GM23338 (cell line): ENCODE measurements around the gene COQ10B. TPM values are rescaled to one million over a fixed set of nuclear protein-coding genes. Genes with fewer than 3 reads are reported as not detected.
A peak's percentile ranks its signal among the peaks of the same experiment; 100 is the strongest.

Experiments
- ATAC-seq: fragments of 200-7000 bp; cut with Tn5 transposase; 3 replicates; pipeline ENCODE4 v1.9.1; 2020
- DNase-seq: peaks from one replicate; pipeline ENCODE4 v3.0.0-alpha.2; 2015; ENCODE audit warnings: low spot score
- H2AFZ ChIP-seq: fragments of 200-600 bp; sonication (generic); 2 replicates; pipeline ENCODE4 v1.8.0; 2016; ENCODE audit warnings: antibody characterized with exemption, mild to moderate bottlenecking, moderate library complexity
- H3F3A ChIP-seq: fragments of 200-600 bp; sonication (generic); replicated peaks from 2 replicates; pipeline ENCODE4 v1.8.0; 2017; ENCODE audit warnings: antibody characterized with exemption, mixed run types, low read depth
- H3K27ac ChIP-seq: fragments of 200-600 bp; sonication (generic); 2 replicates; pipeline ENCODE4 v1.6.1; 2016; ENCODE audit warnings: low read depth
- H3K27me3 ChIP-seq: fragments of 200-600 bp; sonication (generic); 2 replicates; pipeline ENCODE4 v1.8.0; 2016; ENCODE audit warnings: mild to moderate bottlenecking, mixed run types, moderate library complexity; ENCODE audit not compliant: insufficient read depth
- H3K36me3 ChIP-seq: fragments of 200-600 bp; sonication (generic); 2 replicates; pipeline ENCODE4 v1.8.0; 2016; ENCODE audit warnings: mild to moderate bottlenecking; ENCODE audit not compliant: insufficient read depth
- H3K4me1 ChIP-seq: fragments of 200-600 bp; sonication (generic); 2 replicates; pipeline ENCODE4 v1.8.0; 2016; ENCODE audit warnings: mild to moderate bottlenecking, moderate library complexity; ENCODE audit not compliant: insufficient read depth
- H3K4me2 ChIP-seq: fragments of 200-600 bp; sonication (generic); 2 replicates; pipeline ENCODE4 v1.7.1; 2017; ENCODE audit warnings: mixed run types
- H3K4me3 ChIP-seq: fragments of 200-600 bp; sonication (generic); 2 replicates; pipeline ENCODE4 v1.6.1; 2016; ENCODE audit warnings: mixed run types
- H3K79me2 ChIP-seq: fragments of 200-600 bp; sonication (generic); replicated peaks from 2 replicates; pipeline ENCODE4 v1.8.0; 2017; ENCODE audit warnings: mild to moderate bottlenecking; ENCODE audit not compliant: insufficient read depth
- H3K9me2 ChIP-seq: fragments of 200-600 bp; sonication (generic); 2 replicates; pipeline ENCODE4 v1.8.0; 2017; ENCODE audit not compliant: insufficient read depth
- H4K20me1 ChIP-seq: fragments of 200-600 bp; sonication (generic); replicated peaks from 2 replicates; pipeline ENCODE4 v1.8.0; 2017; ENCODE audit warnings: mild to moderate bottlenecking; ENCODE audit not compliant: insufficient read depth
- H3K27ac Mint-ChIP-seq: 2 replicates; pipeline ENCODE4 v1.8.0; 2020; ENCODE audit warnings: inconsistent platforms, mild to moderate bottlenecking, moderate library complexity, mixed read lengths
- H3K27me3 Mint-ChIP-seq: 3 replicates; pipeline ENCODE4 v1.8.0; 2022; ENCODE audit warnings: low read depth, mild to moderate bottlenecking, moderate library complexity, mixed read lengths, inconsistent platforms; ENCODE audit not compliant: insufficient read depth, poor library complexity
- H3K36me3 Mint-ChIP-seq: 3 replicates; pipeline ENCODE4 v1.8.0; 2021; ENCODE audit warnings: low read depth, mild to moderate bottlenecking, inconsistent platforms, moderate library complexity, mixed read lengths
- H3K4me1 Mint-ChIP-seq: 3 replicates; pipeline ENCODE4 v1.8.0; 2020; ENCODE audit warnings: mild to moderate bottlenecking, inconsistent platforms, mixed read lengths
- H3K4me3 Mint-ChIP-seq: 3 replicates; pipeline ENCODE4 v1.8.0; 2021; ENCODE audit warnings: moderate library complexity, mild to moderate bottlenecking, inconsistent platforms, mixed read lengths
- H3K9me3 Mint-ChIP-seq: 3 replicates; pipeline ENCODE4 v1.8.0; 2020; ENCODE audit warnings: moderate library complexity, mild to moderate bottlenecking, inconsistent platforms, mixed read lengths
- CREB1 ChIP-seq: fragments of 250-450 bp; sonication (Bioruptor Pico); IDR thresholded peaks from 2 replicates; pipeline ENCODE4 v1.5.0; 2020; ENCODE audit warnings: low read depth, mild to moderate bottlenecking, moderate library complexity
- EZH2 ChIP-seq: fragments of 200-600 bp; sonication (generic); IDR thresholded peaks from one replicate; pipeline ENCODE4 v1.8.0; 2017; ENCODE audit warnings: antibody characterized with exemption, mild to moderate bottlenecking, low read depth; ENCODE audit not compliant: unreplicated experiment
- EZH2phosphoT487 ChIP-seq: fragments of 200-600 bp; sonication (generic); IDR thresholded peaks from one replicate; pipeline ENCODE4 v1.8.1; 2018; ENCODE audit warnings: antibody characterized with exemption; ENCODE audit not compliant: unreplicated experiment
- JUNB ChIP-seq: IDR thresholded peaks from one replicate; pipeline ENCODE4 v1.6.1; 2016; ENCODE audit warnings: antibody characterized with exemption; ENCODE audit not compliant: unreplicated experiment
- POLR2AphosphoS5 ChIP-seq: IDR thresholded peaks from 2 replicates; pipeline ENCODE4 v1.6.1; 2016; ENCODE audit warnings: antibody characterized with exemption, low read depth
- STAT1 ChIP-seq: IDR thresholded peaks from one replicate; pipeline ENCODE4 v1.6.1; 2016; ENCODE audit warnings: antibody characterized with exemption; ENCODE audit not compliant: unreplicated experiment
- ZNF114 ChIP-seq: fragments of 250-450 bp; sonication (Bioruptor Pico); IDR thresholded peaks from 2 replicates; pipeline ENCODE4 v1.5.0; 2020; ENCODE audit warnings: mild to moderate bottlenecking, moderate library complexity
- ZNF331 ChIP-seq: fragments of 250-450 bp; sonication (Bioruptor Pico); IDR thresholded peaks from 2 replicates; pipeline ENCODE4 v1.5.0; 2020; ENCODE audit warnings: low read depth, mild to moderate bottlenecking, moderate library complexity
- polyA plus RNA-seq: library from polyadenylated mRNA; unstranded; fragments of >200 nt; fragmentation: Nextera tagmentation; extraction: Ambion mirVana; gene quantifications from 2 replicates; pipeline ENCODE4 v1.2.1, GENCODE V29; 2016
- total RNA-seq: library from RNA; depleted of rRNA; stranded (reverse); fragments of >200 nt; shearing (Covaris generic); gene quantifications from 2 replicates; pipeline ENCODE4 v1.2.3, GENCODE V29; 2014
- TF ChIP-seq, protein P1 (sequence below): fragments of 250-450 bp; sonication (Bioruptor Pico); IDR thresholded peaks from 2 replicates; pipeline ENCODE4 v1.5.0; 2020; ENCODE audit warnings: mild to moderate bottlenecking, moderate library complexity
- TF ChIP-seq, protein P2 (sequence below), 2 experiments: fragments of 200-600 bp in 1 of 2; sonication (generic) in 1 of 2; conservative IDR thresholded peaks; 2 replicates each; pipeline versions ENCODE4 v1.5.1 to v1.6.1; 2016 to 2017; ENCODE audit warnings: antibody characterized with exemption in 2 of 2, low read depth in 2 of 2, mild to moderate bottlenecking in 2 of 2, moderate library complexity in 1 of 2

The COQ10B gene
- total and polyA plus RNA-seq, 2 experiments from 2014 or later: 26.1 to 27.6 TPM

DNA sequence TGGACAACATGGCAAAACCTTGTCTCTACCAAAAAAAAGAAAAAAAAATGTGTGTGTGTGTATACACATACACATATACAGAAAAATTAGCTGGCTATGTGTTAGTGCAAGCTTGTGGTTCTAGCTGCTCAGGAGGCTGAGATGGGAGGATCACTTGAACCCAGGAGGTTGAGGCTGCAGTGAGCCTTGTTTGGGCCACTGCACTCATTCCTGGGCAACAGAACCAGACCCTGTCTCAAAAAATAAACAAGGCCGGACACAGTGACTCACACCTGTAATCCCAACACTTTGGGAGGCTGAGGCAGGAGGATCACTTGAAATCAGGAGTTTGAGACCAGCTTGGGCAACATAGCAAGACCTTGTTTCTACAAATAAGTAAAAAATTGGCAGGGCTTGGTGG is 2.1 kb downstream of the COQ10B start:
- no peak overlapping the region for H2AFZ ChIP-seq
- Mint-ChIP-seq H3K9me3 (no peaks in the 10 kb centered on the region; the same call in 1 of the 3 replicates), H3K4me1 (peaks cover 9% of the 10 kb centered on the region), H3K27ac (no peak overlapping the region), H3K36me3 (peaks cover under 1% of the 10 kb centered on the region; the same call in 1 of the 3 replicates), H3K27me3 (peaks cover 2% of the 10 kb centered on the region), H3K4me3 (peak overlapping the region; percentile 33; the same call in 1 of the 3 replicates)
- no peak overlapping the region for H3K27ac ChIP-seq
- no peak overlapping the region for H3K4me3 ChIP-seq
- H3K27me3 ChIP-seq: no peaks in the 10 kb centered on the region
- TF ChIP-seq, protein P1, sequence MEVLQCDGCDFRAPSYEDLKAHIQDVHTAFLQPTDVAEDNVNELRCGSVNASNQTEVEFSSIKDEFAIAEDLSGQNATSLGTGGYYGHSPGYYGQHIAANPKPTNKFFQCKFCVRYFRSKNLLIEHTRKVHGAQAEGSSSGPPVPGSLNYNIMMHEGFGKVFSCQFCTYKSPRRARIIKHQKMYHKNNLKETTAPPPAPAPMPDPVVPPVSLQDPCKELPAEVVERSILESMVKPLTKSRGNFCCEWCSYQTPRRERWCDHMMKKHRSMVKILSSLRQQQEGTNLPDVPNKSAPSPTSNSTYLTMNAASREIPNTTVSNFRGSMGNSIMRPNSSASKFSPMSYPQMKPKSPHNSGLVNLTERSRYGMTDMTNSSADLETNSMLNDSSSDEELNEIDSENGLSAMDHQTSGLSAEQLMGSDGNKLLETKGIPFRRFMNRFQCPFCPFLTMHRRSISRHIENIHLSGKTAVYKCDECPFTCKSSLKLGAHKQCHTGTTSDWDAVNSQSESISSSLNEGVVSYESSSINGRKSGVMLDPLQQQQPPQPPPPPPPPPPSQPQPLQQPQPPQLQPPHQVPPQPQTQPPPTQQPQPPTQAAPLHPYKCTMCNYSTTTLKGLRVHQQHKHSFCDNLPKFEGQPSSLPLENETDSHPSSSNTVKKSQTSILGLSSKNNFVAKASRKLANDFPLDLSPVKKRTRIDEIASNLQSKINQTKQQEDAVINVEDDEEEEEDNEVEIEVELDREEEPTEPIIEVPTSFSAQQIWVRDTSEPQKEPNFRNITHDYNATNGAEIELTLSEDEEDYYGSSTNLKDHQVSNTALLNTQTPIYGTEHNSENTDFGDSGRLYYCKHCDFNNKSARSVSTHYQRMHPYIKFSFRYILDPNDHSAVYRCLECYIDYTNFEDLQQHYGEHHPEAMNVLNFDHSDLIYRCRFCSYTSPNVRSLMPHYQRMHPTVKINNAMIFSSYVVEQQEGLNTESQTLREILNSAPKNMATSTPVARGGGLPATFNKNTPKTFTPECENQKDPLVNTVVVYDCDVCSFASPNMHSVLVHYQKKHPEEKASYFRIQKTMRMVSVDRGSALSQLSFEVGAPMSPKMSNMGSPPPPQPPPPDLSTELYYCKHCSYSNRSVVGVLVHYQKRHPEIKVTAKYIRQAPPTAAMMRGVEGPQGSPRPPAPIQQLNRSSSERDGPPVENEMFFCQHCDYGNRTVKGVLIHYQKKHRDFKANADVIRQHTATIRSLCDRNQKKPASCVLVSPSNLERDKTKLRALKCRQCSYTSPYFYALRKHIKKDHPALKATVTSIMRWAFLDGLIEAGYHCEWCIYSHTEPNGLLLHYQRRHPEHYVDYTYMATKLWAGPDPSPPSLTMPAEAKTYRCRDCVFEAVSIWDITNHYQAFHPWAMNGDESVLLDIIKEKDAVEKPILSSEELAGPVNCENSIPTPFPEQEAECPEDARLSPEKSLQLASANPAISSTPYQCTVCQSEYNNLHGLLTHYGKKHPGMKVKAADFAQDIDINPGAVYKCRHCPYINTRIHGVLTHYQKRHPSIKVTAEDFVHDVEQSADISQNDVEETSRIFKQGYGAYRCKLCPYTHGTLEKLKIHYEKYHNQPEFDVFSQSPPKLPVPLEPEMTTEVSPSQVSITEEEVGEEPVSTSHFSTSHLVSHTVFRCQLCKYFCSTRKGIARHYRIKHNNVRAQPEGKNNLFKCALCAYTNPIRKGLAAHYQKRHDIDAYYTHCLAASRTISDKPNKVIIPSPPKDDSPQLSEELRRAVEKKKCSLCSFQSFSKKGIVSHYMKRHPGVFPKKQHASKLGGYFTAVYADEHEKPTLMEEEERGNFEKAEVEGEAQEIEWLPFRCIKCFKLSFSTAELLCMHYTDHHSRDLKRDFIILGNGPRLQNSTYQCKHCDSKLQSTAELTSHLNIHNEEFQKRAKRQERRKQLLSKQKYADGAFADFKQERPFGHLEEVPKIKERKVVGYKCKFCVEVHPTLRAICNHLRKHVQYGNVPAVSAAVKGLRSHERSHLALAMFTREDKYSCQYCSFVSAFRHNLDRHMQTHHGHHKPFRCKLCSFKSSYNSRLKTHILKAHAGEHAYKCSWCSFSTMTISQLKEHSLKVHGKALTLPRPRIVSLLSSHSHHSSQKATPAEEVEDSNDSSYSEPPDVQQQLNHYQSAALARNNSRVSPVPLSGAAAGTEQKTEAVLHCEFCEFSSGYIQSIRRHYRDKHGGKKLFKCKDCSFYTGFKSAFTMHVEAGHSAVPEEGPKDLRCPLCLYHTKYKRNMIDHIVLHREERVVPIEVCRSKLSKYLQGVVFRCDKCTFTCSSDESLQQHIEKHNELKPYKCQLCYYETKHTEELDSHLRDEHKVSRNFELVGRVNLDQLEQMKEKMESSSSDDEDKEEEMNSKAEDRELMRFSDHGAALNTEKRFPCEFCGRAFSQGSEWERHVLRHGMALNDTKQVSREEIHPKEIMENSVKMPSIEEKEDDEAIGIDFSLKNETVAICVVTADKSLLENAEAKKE (CRISPR knock-in tag): no peak
- TF ChIP-seq ZNF331 (CRISPR knock-in tag) (no peak), ZNF114 (CRISPR knock-in tag) (no peak), JUNB (no peak), POLR2AphosphoS5 (no peak), CREB1 (CRISPR knock-in tag) (no peak), STAT1 (no peak), EZH2 (no peak), EZH2phosphoT487 (no peak)
- TF ChIP-seq, protein P2, sequence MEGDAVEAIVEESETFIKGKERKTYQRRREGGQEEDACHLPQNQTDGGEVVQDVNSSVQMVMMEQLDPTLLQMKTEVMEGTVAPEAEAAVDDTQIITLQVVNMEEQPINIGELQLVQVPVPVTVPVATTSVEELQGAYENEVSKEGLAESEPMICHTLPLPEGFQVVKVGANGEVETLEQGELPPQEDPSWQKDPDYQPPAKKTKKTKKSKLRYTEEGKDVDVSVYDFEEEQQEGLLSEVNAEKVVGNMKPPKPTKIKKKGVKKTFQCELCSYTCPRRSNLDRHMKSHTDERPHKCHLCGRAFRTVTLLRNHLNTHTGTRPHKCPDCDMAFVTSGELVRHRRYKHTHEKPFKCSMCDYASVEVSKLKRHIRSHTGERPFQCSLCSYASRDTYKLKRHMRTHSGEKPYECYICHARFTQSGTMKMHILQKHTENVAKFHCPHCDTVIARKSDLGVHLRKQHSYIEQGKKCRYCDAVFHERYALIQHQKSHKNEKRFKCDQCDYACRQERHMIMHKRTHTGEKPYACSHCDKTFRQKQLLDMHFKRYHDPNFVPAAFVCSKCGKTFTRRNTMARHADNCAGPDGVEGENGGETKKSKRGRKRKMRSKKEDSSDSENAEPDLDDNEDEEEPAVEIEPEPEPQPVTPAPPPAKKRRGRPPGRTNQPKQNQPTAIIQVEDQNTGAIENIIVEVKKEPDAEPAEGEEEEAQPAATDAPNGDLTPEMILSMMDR (conservative IDR thresholded peaks at IDR 0.05; ENCODE audit: low read depth in 2 of 2): no peak
- peaks cover 15% of the 10 kb centered on the region; the same call in 1 of the 2 replicates for H3F3A ChIP-seq
- DNase-seq (no peak), ATAC-seq (no peak)
- no peaks in the 10 kb centered on the region for H3K9me2 ChIP-seq
- peaks cover 27% of the 10 kb centered on the region for H4K20me1 ChIP-seq
- peaks cover 9% of the 10 kb centered on the region; the same call in 1 of the 2 replicates for H3K4me1 ChIP-seq
- H3K79me2 ChIP-seq: peaks cover 63% of the 10 kb centered on the region
- no peak overlapping the region for H3K4me2 ChIP-seq
- peaks cover 7% of the 10 kb centered on the region for H3K36me3 ChIP-seq
